NCI-H1694 (cell line): Measurements from ENCODE around the gene RNASEH2A.
"Not testable (repeated sequence)": the region's sequence is repeated elsewhere in the genome, so short reads cannot be mapped to it uniquely, and the experiment has no call there.

Experiments used
- DNase-seq: peaks from one replicate; lab custom pipeline; 2025; lab: John Stamatoyannopoulos, UW

The RNASEH2A gene

GRCh38 chr19:12794196-12794941 is 12.0 kb upstream of the RNASEH2A start:
- no peak for DNase-seq

DNA sequence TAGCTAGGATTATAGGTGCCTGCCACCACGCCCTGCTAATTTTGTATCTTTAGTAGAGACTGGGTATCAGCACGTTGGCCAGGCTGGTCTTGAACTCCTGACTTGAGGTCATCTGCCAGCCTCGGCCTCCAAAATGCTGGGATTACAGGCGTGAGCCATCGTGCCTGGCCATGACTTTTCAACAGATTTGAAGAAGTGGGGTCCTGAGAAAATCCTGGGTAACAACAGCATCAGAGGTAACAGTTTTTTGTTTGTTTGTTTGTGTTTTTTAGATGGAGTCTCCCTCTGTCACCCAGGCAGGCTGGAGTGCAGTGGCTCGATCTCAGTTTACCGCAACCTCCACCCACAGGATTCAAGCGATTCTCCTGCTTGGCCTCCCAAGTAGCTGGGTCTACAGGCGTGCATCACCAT is 11.4 kb upstream of the RNASEH2A start:
- DNase-seq = no peak

DNA sequence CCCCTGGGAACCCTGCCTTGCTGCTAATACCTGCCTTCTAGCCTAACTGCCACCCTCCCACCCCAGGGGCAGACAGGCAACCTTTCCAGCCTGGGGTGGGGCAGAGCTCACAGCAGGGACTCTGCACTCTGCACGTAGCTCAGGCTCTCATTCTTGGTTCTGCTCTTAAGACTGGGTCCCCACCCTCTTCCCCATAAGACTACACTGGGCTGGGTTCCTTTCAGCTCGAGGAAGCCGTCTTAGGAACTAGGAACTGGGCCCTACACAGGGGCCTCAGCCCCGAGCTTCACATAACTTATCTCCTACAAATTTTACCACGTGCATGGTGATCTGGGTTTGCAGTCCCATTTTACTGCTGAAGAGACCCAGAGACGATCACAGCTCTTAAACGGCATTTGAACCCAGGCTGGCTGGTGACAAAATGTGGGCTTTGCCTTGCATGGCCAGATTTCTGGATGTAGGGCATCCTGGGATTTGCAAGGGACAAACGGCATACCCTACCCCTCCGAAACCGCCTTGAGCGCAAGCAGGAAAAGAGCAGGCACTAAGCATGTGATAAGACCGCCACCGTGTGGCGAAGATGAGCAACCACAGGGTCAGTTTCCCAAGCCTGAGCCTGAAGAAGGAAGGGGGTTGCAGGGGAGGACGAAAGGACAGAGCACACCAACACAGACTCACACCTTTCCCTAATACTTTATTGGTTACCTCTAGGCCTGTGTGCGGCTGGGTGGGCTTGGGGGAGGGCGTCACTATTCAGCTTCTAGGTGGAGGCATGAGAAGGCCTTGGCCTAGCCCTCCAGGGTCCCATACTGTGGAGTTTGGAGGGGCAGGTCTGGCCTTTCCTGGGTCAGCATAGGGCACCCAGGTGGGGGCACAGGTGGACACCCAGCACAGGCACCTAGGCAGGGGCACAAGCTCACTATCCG is 10.0 kb upstream of the RNASEH2A start:
- DNase-seq = peak; percentile 83

DNA sequence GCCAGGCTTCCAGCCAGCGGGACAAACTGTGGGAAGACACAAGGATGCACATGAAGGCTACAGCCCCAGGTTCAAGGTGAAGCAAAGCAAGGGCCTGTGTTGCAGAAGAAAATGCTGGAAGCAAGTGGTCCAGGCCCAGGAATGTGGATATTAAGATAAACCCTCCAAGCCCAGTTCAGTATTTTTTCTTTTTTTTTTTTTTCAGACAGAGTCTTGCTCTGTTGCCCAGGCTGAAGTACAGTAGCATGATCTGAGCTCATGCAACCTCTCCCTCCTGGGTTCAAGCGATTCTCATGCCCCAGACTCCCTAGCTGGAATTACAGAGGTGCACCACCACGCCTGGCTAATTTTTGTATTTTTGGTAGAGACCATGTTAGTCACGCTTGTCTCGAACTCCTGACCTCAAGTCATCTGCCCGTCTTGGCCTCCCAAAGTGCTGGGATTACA is 9.2 kb upstream of the RNASEH2A start:
- DNase-seq = no peak

DNA sequence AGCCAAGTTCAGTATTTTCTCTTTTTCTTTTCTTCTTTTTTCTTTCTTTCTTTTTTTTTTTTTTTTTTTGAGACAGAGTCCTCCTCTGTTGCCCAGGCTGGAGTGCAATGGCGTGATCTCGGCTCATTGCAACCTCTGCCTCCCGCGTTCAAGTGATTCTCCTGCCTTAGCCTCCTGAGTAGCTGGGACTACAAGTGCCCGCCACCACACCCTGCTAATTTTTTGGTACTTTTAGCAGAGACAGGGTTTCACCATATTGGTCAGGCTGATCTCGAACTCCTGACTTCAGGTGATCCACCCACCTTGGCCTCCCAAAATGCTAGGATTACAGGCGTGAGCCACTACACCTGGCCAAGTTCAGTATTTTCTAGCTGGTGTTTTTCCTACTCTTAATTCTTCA is 8.8 kb upstream of the RNASEH2A start:
- not testable (repeated sequence) for DNase-seq

DNA sequence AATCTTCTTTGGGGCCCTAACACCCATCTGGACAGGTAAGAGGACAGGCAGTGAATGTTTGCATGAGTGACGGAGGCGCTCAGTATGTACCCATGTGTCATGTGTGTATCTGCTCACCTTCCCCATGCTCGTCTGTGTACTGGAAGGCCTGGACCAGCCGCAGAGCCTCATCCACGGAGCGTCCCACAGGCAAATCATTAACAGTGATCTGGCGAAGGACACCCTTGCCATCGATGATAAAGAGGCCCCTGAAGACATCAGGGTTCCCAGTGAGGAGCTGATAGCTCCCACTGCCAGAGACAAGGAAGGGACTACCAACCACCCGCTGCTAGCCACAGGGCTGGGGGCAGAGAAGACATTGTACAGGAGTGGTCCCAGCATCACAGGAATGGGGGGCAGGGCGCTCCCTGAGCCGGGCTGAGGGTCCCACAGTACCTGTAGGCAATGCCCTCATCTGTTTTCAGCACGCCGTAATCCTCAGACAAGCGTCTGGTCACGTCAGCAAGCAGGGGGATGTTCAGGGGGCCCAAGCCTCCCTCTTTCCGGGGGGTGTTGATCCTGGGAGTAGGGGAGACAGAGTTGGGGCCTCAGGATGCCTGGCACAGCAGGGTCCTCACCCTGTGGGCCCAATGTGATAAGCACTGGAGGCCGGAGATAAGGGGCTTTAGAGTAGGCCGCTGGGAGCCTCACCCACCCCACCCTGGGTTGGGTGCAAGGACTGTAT is 6.5 kb upstream of the RNASEH2A start:
- DNase-seq = no peak

- no peak for DNase-seq
Observed at GRCh38 chr19:12800466-12800770, 6.0 kb upstream of the RNASEH2A start.

DNA sequence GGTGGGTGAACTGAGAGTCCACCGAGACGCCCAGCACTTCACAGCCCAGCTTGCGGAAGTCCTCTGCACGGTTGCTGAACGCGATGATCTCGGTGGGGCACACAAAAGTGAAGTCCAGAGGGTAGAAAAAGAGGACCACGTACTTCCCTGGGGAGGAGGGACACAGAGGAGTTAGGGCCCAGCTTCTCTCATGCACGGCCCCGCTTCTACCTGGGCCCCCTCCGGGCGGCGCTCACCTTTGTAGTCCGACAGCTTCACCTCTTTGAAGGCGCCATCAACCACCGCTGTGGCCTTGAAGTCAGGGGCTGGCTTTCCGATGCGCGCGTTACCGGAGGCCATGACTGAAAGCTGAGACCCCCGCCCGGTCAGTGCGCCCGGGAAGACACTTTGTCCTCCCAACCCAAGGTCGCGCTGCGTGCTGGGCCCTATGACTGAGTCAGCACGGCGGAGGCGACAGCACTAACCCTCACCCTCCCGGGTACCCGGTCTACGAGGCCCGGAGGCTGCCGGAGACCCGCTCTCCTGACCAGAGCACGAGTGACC is 5.4 kb upstream of the RNASEH2A start:
- no peak for DNase-seq

- DNase-seq = no peak
Observed at GRCh38 chr19:12801466-12802266, 4.7 kb upstream of the RNASEH2A start, which contains the start of the genes PRDX2 and THSD8. PRDX2 (minus strand) TSS chr19:12801800; CDS start chr19:12801261, 539 bp downstream. THSD8 (plus strand) TSS chr19:12802069; CDS start chr19:12802072, 3 bp downstream.

DNA sequence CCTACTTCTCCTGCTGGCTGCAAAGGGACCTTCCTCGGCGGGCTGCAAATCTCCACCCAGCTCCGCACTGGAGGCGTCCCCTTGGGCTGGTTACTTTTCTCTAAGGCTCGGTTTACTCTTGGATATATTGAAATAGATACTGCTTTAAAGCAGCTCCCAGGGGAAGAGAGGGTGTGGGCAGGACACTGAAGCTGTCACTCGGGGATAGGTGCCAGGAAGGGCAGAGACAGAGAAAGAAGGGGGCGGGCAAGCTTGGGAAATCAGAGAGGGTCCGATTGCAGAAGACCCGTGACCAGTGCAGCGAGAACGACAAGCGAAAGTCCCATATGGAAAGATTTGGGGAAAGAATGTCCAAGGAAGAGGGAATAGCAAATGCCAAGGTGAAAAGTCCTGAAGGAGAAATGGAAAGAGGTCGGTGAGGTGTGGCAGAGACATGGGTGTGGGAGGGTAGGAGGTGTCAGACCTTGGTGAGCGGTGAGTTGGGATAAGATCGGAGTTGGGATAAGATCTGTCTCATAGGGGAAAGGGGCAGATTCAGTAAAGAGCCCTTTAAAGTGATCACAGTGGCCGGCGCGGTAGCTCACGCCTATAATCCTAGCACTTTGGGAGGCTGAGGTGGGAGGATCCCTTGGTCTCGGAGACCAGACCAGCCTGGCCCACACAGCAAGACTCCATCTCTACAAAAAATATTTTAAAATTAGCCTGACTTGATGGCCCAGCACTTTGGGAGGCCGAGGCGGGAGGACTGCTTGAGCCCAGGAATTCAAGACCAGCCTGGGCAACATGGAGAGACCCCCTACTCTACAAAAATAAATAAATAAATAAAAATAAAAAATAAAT is 3.9 kb upstream of the RNASEH2A start:
- no peak for DNase-seq

DNA sequence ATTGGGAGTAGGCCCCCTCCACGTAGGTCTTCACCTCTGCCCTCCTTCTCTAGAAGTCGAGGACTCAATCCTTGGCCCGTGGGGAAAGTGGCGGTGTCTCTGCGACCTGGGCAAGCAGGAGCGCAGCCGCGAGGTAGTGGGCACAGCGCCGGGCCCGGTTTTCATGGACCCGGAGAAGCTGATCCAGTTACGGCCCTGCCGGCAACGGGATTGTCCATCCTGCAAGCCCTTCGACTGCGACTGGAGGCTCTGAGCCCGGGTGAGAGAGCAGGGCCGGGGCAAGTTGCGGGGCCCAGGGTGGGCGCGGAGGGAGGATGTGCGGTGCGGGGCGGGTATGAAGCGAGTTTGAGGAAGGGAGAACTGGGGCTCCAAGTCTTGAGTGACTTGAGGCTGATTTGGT is 2.3 kb upstream of the RNASEH2A start:
- no peak for DNase-seq

DNA sequence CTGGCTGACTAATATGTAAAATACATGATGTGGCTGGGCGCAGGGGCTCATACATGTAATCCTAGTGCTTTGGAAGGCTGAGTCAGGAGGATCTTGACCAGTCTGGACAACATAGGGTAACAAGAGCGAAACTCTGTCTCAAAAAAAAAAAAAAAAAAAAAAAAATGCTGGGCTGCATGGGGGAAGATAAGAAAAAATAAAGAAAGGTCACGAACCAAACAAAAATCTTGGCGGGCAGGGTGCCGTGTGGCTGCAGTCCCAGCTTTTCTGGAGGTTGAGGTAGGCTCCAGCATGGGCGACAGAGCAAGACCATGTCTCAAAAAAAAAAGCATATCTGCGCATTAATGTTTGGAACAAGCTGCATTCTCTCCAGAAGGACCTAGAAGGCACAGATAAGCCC is 8.7 kb downstream of the RNASEH2A start:
- no peak for DNase-seq

- DNase-seq = not testable (repeated sequence)
Observed at GRCh38 chr19:12817188-12817587, 10.8 kb downstream of the RNASEH2A start.

DNA sequence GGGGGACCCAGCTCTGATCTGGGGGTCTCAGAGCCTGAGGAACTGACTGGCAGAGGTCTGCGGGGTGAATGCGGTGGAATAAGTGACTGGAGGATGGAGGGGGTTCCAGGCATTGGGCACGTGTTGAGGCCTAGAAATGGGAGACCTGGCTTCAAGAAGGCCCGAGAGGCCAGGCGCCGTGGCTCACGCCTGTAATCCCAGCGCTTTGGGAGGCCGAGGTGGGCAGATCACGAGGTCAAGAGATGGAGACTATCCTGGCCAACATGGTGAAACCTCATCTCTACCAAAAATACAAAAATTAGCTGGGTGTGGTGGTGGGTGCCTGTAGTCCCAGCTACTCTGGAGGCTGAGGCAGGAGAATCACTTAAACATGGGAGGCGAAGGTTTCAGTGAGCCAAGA is 11.4 kb downstream of the RNASEH2A start:
- not testable (repeated sequence) for DNase-seq

DNA sequence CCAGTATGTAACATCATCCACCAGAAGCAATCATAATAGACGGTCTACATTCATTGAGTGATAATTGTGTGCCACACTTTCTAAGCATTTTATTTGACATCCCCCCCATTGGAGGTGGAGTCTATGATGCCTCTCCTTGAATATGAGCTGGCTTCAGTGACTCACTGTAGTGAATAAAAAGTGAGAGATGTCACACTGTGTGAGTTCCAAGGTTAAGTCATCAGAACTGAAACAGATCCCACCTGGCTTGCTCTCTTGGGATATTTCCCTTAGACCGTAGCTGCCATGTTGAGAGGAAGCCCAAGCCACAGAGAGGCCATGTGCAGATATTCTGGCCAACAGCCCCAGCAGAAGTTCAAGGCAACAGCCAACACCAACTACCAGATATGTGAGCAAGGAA is 15.4 kb downstream of the RNASEH2A start:
- no peak for DNase-seq

GRCh38 chr19:12825254-12826131 is 19.1 kb downstream of the RNASEH2A start:
- no peak for DNase-seq

- peak; percentile 33 for DNase-seq
Observed at GRCh38 chr19:12828494-12828893, 22.1 kb downstream of the RNASEH2A start.

DNA sequence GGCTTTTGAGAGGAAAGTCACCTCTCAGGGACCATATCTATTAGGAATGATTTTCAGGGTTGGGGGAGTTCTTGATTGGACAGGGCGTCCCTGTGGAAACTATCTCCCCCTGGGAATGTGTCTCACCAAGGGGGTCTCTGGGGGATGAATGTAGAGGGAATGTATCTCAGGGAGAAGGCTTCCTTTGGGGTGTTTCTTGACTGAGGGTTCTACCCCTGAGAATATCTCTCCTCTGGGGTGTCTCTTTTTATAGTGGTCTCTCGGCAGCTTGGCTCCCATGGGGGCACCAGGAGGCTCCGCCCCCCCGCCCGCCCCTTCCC is 27.0 kb downstream of the RNASEH2A start:
- no peak for DNase-seq
